Type B pancreatic cell (in vitro differentiated cells): ENCODE results near the gene NAA50. TPM values are rescaled to one million over a fixed set of nuclear protein-coding genes. Genes with fewer than 3 reads are reported as not detected.
A peak's percentile ranks its signal among the peaks of the same experiment; 100 is the strongest.

Source experiments
- DNase-seq: peaks from one replicate; pipeline ENCODE4 v3.0.0; 2021; ENCODE audit warnings: mixed read lengths; ENCODE audit not compliant: unreplicated experiment; ENCODE audit errors: extremely low spot score
- H3K27ac Mint-ChIP-seq: 2 replicates; pipeline ENCODE4 v1.8.0; 2021; ENCODE audit warnings: mild to moderate bottlenecking, mixed read lengths
- H3K27me3 Mint-ChIP-seq: 2 replicates; pipeline ENCODE4 v1.8.0; 2021; ENCODE audit warnings: mixed read lengths
- H3K36me3 Mint-ChIP-seq: 2 replicates; pipeline ENCODE4 v1.8.0; 2021; ENCODE audit warnings: mixed read lengths
- H3K4me1 Mint-ChIP-seq: one replicate; pipeline ENCODE4 v1.8.0; 2021; ENCODE audit warnings: mixed read lengths; ENCODE audit not compliant: unreplicated experiment
- H3K4me3 Mint-ChIP-seq: 2 replicates; pipeline ENCODE4 v1.8.0; 2021; ENCODE audit warnings: mild to moderate bottlenecking, mixed read lengths
- H3K9me3 Mint-ChIP-seq: 2 replicates; pipeline ENCODE4 v1.8.0; 2021; ENCODE audit warnings: mixed read lengths
- CTCF ChIP-seq: fragments of 200-600 bp; sonication (generic); conservative IDR thresholded peaks from 2 replicates; pipeline ENCODE4 v1.5.0; 2021; ENCODE audit warnings: antibody characterized with exemption, mild to moderate bottlenecking
- total RNA-seq: library from RNA; stranded (reverse); gene quantifications from 2 replicates; pipeline ENCODE4 v1.2.1, GENCODE V29; 2021; ENCODE audit warnings: low replicate concordance

The NAA50 gene
- total RNA-seq, 1 donor from 2014 or later: 138 TPM

GRCh38 chr3:113712129-113712528 is 33.9 kb downstream of the NAA50 start:
- DNase-seq: no peak
- H3K27ac Mint-ChIP-seq: no peak overlapping the region
- H3K9me3 Mint-ChIP-seq: no peaks in the 10 kb centered on the region

GRCh38 chr3:113707835-113708234 is 38.2 kb downstream of the NAA50 start:
- H3K9me3 Mint-ChIP-seq: no peaks in the 10 kb centered on the region
- H3K27me3 Mint-ChIP-seq: no peaks in the 10 kb centered on the region
- no peaks in the 10 kb centered on the region for H3K36me3 Mint-ChIP-seq
- H3K4me1 Mint-ChIP-seq: no peaks in the 10 kb centered on the region
- DNase-seq: no peak
- no peak for TF ChIP-seq CTCF
- no peak overlapping the region for H3K4me3 Mint-ChIP-seq
- H3K27ac Mint-ChIP-seq: no peak overlapping the region

More at GRCh38 chr3:113712129-113712528, 33.9 kb downstream of the NAA50 start:
- H3K27me3 Mint-ChIP-seq: no peaks in the 10 kb centered on the region
- peaks cover 4% of the 10 kb centered on the region for H3K36me3 Mint-ChIP-seq
- no peaks in the 10 kb centered on the region for H3K4me1 Mint-ChIP-seq
- no peak overlapping the region for H3K4me3 Mint-ChIP-seq
- TF ChIP-seq CTCF: no peak

- TF ChIP-seq CTCF: no peak
- Mint-ChIP-seq H3K27ac (no peak overlapping the region), H3K36me3 (no peaks in the 10 kb centered on the region), H3K4me3 (peak overlapping the region; percentile 82), H3K9me3 (no peaks in the 10 kb centered on the region), H3K4me1 (peaks cover 9% of the 10 kb centered on the region), H3K27me3 (no peaks in the 10 kb centered on the region)
- no peak for DNase-seq
These were observed 47.1 kb downstream of the NAA50 start for GRCh38 chr3:113698956-113699355.

- DNase-seq: no peak
- peaks cover 13% of the 10 kb centered on the region for H3K4me1 Mint-ChIP-seq
- H3K9me3 Mint-ChIP-seq: no peaks in the 10 kb centered on the region
- no peak overlapping the region for H3K4me3 Mint-ChIP-seq
- H3K36me3 Mint-ChIP-seq: peaks cover 3% of the 10 kb centered on the region
- TF ChIP-seq CTCF: no peak
- peak overlapping the region; percentile 53 for H3K27ac Mint-ChIP-seq
- H3K27me3 Mint-ChIP-seq: no peaks in the 10 kb centered on the region
These were observed 47.8 kb downstream of the NAA50 start for GRCh38 chr3:113698213-113698742.

GRCh38 chr3:113697500-113698090 is 48.5 kb downstream of the NAA50 start:
- no peak for DNase-seq
- Mint-ChIP-seq H3K36me3 (peaks cover 3% of the 10 kb centered on the region), H3K9me3 (no peaks in the 10 kb centered on the region), H3K4me1 (peaks cover 13% of the 10 kb centered on the region), H3K27ac (no peak overlapping the region), H3K4me3 (no peak overlapping the region), H3K27me3 (no peaks in the 10 kb centered on the region)
- TF ChIP-seq CTCF: no peak
